Bronchial smooth muscle cell (primary cell): ENCODE data around the gene TMEM178B. TPM values are rescaled to one million over a fixed set of nuclear protein-coding genes. Genes with fewer than 3 reads are reported as not detected.

Experiments
- total RNA-seq: library from RNA; depleted of rRNA; stranded (reverse); fragments of >200 nt; gene quantifications from 2 replicates; pipeline ENCODE4 v1.2.1, GENCODE V29; 2014

The TMEM178B gene
- total RNA-seq = under 0.01 TPM in 2 replicates

GRCh38 chr7:141073641-141074161 lies at the start of gene TMEM178B:
TMEM178B (plus strand) TSS chr7:141074064.

Other genes with a start within 250 kb of the TMEM178B start
- gene BRAF, start 149.1 kb upstream of the TMEM178B start, total RNA-seq = 13.1 and 18.3 TPM in 2 replicates
- gene MRPS33, start 59.1 kb upstream of the TMEM178B start, total RNA-seq = 33.1 and 52.2 TPM in 2 replicates